Choroid plexus epithelial cell (primary cell): ENCODE measurements around the gene PIGP.
A peak's percentile ranks its signal among the peaks of the same experiment; 100 is the strongest.

Experiments used
- DNase-seq: peaks from one replicate; pipeline ENCODE4 v3.0.0-alpha.2; 2010; ENCODE audit warnings: low read depth
- H3K4me3 ChIP-seq: 2 replicates; pipeline ENCODE4 v1.5.1; 2011; ENCODE audit warnings: low read depth, mild to moderate bottlenecking, control low read depth, low read length, moderate library complexity
- CTCF ChIP-seq: conservative IDR thresholded peaks from 2 replicates; pipeline ENCODE4 v1.5.1; 2011; ENCODE audit warnings: low read depth, mild to moderate bottlenecking, control low read depth, inconsistent platforms, low read length, moderate library complexity

Gene PIGP

DNA sequence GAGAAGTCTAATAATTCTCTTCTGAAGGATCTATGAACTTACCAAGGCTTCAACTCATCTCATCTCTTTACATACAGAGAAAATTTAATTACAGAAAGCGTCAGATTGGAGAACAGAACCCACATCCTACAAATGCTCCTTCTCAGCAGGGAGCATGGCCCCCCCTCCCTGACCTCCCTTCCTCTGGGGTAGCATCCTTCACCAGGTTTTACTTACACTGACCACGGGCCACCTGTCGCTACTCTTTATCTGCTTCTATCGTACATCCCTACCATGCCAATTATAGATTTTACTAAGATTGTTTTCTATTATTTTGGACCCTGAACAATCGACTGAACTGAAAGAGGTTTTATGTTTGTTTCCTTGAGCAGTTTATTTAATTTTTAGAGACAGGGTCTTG is 40.6 kb downstream of the PIGP start:
- no peak for TF ChIP-seq CTCF
- no peak for DNase-seq
- no peak overlapping the region for H3K4me3 ChIP-seq

- no peak for TF ChIP-seq CTCF
- DNase-seq, result no peak
- no peak overlapping the region for H3K4me3 ChIP-seq
Measured at GRCh38 chr21:37030864-37031263, 42.0 kb downstream of the PIGP start.

DNA sequence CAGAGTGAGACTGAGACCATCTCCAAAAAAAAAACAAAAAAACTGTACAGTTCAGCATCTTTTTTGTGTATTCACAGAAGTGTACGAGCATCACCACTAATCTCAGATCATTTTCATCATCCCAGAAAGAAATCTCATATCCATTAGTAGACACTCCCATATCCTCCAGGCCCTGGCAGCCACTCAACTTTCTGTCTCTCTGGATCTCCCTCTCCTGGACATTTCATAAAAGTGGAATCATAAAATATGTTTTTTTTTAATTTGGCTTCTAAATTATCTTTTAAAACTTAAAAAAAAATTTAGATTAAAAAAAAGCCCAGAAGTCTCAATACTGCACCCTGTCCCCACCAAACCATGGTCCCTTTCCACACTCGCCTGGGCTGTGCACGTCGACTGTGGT is 44.3 kb downstream of the PIGP start:
- TF ChIP-seq CTCF, result peak; percentile 22
- DNase-seq, result peak; percentile 35
- H3K4me3 ChIP-seq, result no peak overlapping the region

DNA sequence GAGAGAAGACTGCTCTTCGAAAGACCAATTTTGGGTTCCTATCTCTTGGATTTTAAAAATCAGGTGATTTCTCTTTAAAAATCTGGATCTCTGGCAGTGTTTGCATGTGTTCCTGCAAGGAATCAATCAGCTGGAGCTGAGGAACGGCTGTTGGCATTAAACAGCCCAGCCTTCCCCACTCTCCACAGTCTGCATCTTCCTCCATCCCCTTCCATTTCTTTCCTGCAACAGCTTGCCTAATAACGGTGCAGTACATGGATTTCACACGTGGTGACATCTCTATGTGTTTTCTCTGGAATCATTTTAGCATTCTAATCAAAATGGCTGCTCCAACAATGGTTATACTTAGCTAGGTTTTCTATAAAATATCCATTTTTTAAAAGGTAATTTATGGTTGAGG is 46.4 kb downstream of the PIGP start:
- H3K4me3 ChIP-seq, result no peak overlapping the region
- no peak for TF ChIP-seq CTCF
- DNase-seq, result no peak

DNA sequence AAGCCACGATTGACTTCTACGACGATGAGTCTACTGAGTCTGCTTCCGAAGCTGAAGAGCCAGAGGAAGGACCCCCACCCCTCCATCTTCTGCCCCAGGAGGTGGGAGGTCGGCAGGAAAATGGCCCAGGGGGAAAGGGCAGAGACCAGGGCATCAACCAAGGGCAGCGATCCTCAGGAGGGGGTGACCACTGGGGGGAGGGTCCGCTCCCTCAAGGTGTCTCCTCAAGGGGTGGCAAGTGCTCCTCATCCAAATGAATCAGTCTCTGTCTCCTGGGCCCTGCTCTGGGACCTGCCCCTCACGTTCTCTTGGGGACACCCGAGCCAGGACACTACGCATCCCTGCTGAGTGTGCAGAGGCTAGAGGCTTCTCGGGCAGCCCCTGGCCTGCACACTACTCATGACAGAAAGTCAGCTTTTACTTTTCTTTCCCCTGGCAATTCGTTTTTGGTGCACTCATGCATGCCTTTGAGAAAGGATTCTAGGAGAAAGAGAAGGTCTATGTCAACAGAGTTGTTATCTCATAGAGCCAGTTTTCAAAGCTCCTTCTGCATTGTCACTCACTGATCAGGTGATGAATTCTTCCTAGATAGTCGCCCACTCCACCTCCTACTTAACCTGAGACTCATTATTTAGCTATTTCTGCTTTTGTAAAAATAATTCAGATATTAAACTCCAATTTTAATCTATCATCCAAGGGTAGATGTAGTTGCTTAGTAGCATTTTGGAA is 54.8 kb downstream of the PIGP start:
- H3K4me3 ChIP-seq, result no peak overlapping the region
- DNase-seq, result no peak
- no peak for TF ChIP-seq CTCF
